GM12872 (cell line): Measurements from ENCODE around the gene ARAP1.

Experiments used
- CTCF ChIP-seq: IDR thresholded peaks from 3 replicates; pipeline ENCODE4 v1.5.1; 2011; ENCODE audit warnings: low read depth, mild to moderate bottlenecking, low read length, moderate library complexity; ENCODE audit not compliant: insufficient read depth

The ARAP1 gene

GRCh38 chr11:72653649-72654048, 98.6 kb downstream of the ARAP1 start:
- TF ChIP-seq CTCF: no peak

- no peak for TF ChIP-seq CTCF
Measured at GRCh38 chr11:72652873-72653630, 99.2 kb downstream of the ARAP1 start.

- no peak for TF ChIP-seq CTCF
Measured at GRCh38 chr11:72652133-72652532, 100.1 kb downstream of the ARAP1 start.

GRCh38 chr11:72649215-72649976, 102.8 kb downstream of the ARAP1 start:
- no peak for TF ChIP-seq CTCF

- no peak for TF ChIP-seq CTCF
Measured at GRCh38 chr11:72648384-72649136, 103.6 kb downstream of the ARAP1 start.

GRCh38 chr11:72647882-72648281, 104.3 kb downstream of the ARAP1 start:
- no peak for TF ChIP-seq CTCF

- no peak for TF ChIP-seq CTCF
Measured at GRCh38 chr11:72646472-72646871, 105.7 kb downstream of the ARAP1 start.
